GM13977 (cell line): Measurements from ENCODE around the gene LHFPL2.

ENCODE experiments used
- DNase-seq: peaks from one replicate; pipeline ENCODE4 v3.0.0; 2012; ENCODE audit warnings: low spot score
- CTCF ChIP-seq: IDR thresholded peaks from 2 replicates; pipeline ENCODE4 v1.5.1; 2012; ENCODE audit warnings: mild to moderate bottlenecking, control low read depth; ENCODE audit not compliant: insufficient read depth; ENCODE audit errors: extremely low read depth, missing control alignments
- in situ Hi-C: fragments of 300-500 bp; cut with MboI; formaldehyde crosslinking; loops from one replicate; pipeline ENCODE4 v1.12.0; 2022; ENCODE audit warnings: low sequenced_read_pairs, low pct_unique_long_range_greater_than_20kb, mixed read lengths, inconsistent platforms; ENCODE audit not compliant: unreplicated experiment

Gene LHFPL2

GRCh38 chr5:78537411-78537810 is 111.2 kb downstream of the LHFPL2 start:
- in situ Hi-C loops: no loop called here
- TF ChIP-seq CTCF: no peak
- no peak for DNase-seq

- no peak for TF ChIP-seq CTCF
- no peak for DNase-seq
- in situ Hi-C loops: no loop called here
Measured at GRCh38 chr5:78536661-78537196, 111.8 kb downstream of the LHFPL2 start.

- DNase-seq: no peak
- no peak for TF ChIP-seq CTCF
- in situ Hi-C loops: no loop called here
Measured at GRCh38 chr5:78534905-78535200, 113.7 kb downstream of the LHFPL2 start.

- no peak for TF ChIP-seq CTCF
- in situ Hi-C loops: no loop called here
- no peak for DNase-seq
Measured at GRCh38 chr5:78534148-78534904, 114.2 kb downstream of the LHFPL2 start.

GRCh38 chr5:78533356-78533755 is 115.2 kb downstream of the LHFPL2 start:
- TF ChIP-seq CTCF: peak; percentile 60
- in situ Hi-C loops: no loop called here
- peak; percentile 55 for DNase-seq

GRCh38 chr5:78530342-78531096 is 118.1 kb downstream of the LHFPL2 start:
- DNase-seq: peak; percentile 46
- no peak for TF ChIP-seq CTCF
- in situ Hi-C loops: no loop called here
